ENCODE measurements around the gene AAK1. TPM values are rescaled to one million over a fixed set of nuclear protein-coding genes. Genes with fewer than 3 reads are reported as not detected.
"Not testable (repeated sequence)": the region's sequence is repeated elsewhere in the genome, so short reads cannot be mapped to it uniquely, and the experiment has no call there.

AAK1 gene
- 10 to 100 TPM; 59.5 to 61.5 TPM for total RNA-seq
- long read RNA-seq, transcript AAK1-208 (2 exons, 453 nt), result major isoform, 9 of 24 reads
- long read RNA-seq, partial matches to known transcripts, result 2 of 24 reads
- long read RNA-seq, other reads (novel, unspliced or antisense), result 13 of 24 reads

DNA sequence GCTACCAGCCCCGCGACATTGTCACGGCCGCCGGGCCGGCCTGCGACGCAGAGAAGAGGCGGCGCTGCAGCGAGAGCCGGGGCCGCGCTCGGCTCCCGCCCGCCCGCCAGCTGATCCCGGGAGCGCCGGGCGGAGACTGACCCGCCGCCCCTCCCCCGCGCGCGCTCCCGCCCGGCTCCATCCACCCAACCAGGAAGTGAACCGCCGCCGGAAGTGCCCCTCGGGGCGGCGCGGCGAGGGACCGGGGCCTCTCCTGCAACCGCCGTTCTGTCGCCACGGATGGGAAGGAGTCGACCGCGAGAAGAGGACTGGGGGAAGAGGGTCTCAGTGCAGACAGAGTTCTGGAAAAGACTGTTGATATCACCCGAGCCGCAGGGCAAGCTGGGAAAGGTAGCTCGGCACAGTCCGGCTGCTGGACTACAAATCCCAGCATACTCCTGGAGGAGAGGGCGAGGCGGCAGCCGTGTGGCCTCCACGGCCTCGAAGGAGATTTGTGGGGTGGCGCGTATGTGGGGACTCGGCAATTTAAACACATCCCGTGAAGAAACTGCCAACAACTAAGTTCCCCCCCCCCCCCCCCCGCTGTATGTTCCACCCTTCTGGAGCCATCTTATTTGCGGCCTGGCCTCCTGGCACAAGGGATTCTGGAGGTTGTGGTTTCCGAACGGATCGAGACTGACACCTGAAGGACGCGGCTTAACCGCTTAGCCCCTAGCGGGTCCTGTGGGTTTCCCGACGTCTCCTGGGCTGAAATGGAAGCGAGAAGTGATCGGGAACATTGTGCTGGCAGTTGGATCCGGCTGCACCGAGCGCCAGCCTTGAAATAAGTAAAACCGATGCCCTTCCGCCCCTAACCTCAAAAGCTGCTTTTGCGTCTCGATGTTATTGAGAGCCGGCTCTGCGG is at the start of gene AAK1:
AAK1 (minus strand) TSS at position 138 of the 904 bp plus-strand sequence. CDS start 699 bp downstream, outside the sequence.
- peak; percentile 92 for ATAC-seq
- DNase-seq, result peak; percentile 88 to 92
- intact Hi-C loops (cut with DNase I, micrococcal nuclease), result no loop called here

DNA sequence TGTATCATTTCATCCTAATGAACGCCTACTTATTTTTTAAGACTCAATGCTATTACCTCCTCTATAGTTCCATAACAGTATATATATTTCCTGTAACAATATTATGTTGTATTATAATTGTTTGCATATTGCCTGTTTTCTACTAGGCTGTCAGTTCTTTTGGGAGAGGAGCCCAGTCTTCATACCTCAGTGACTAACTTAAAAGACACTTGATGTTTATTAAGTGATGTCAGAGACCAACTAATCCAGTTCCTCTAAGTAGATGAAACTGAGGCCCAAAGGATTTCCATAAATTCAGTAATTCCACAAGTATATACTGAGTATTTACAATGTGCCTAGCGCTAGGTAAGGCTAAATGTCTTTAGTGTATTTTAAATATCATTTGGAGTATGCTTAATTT is 48.9 kb upstream of the AAK1 start:
- intact Hi-C loops (cut with DNase I, micrococcal nuclease), result no loop called here
- no peak for ATAC-seq
- no peak for DNase-seq

GRCh38 chr2:69689969-69690368 is 46.4 kb upstream of the AAK1 start:
- intact Hi-C loops (cut with DNase I, micrococcal nuclease), result no loop called here
- DNase-seq, result no peak
- no peak for ATAC-seq

DNA sequence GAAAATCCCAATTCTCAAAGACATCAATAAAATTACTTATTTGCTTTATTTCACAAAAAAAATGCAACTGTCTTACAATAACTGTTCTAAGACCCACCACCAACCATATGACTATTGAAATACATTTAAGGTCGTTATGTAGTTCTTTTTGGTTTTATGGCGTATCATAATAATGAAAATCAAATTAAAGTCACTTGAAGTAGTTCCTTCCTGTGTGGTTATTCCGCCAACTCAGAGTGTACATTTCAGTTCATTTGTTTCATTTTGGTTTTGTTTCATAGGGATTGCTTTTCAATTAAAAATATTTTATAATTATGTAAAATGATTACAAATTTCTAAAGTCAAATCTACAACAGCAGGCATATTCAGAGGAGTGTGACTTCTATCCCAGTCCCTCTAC is 45.9 kb upstream of the AAK1 start:
- no peak for ATAC-seq
- intact Hi-C loops (cut with DNase I, micrococcal nuclease), result no loop called here

GRCh38 chr2:69687971-69688611 is 44.6 kb upstream of the AAK1 start:
- intact Hi-C loops (cut with DNase I, micrococcal nuclease), result no loop called here
- ATAC-seq, result no peak
- no peak for DNase-seq

More for the DNA sequence above, 45.9 kb upstream of the AAK1 start:
- DNase-seq, result no peak

DNA sequence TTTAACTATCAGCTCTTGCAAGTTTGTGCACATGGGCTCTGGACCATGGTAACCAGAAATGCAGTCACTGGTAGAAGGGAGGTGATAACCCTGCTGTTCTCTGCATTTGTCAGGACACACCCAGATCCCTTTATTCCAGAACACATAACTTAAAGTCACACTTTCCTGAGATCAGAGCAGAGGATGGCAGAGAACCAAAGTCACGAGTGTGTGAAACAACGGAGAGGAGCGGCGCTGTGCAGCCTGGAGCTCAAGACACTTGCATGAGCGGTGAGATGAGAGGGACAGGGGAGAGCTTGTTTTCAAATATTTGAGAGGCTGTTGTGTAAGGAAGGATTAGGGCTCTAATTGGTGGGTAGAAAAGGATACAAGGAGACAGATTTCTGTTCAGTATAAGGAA is 43.3 kb upstream of the AAK1 start:
- no peak for DNase-seq
- peak; percentile 19 for ATAC-seq
- intact Hi-C loops (cut with DNase I, micrococcal nuclease), result no loop called here

- intact Hi-C loops (cut with DNase I, micrococcal nuclease), result no loop called here
- DNase-seq, result no peak
- peak; percentile 60 for ATAC-seq
These were observed 41.9 kb upstream of the AAK1 start for GRCh38 chr2:69685321-69686048.

DNA sequence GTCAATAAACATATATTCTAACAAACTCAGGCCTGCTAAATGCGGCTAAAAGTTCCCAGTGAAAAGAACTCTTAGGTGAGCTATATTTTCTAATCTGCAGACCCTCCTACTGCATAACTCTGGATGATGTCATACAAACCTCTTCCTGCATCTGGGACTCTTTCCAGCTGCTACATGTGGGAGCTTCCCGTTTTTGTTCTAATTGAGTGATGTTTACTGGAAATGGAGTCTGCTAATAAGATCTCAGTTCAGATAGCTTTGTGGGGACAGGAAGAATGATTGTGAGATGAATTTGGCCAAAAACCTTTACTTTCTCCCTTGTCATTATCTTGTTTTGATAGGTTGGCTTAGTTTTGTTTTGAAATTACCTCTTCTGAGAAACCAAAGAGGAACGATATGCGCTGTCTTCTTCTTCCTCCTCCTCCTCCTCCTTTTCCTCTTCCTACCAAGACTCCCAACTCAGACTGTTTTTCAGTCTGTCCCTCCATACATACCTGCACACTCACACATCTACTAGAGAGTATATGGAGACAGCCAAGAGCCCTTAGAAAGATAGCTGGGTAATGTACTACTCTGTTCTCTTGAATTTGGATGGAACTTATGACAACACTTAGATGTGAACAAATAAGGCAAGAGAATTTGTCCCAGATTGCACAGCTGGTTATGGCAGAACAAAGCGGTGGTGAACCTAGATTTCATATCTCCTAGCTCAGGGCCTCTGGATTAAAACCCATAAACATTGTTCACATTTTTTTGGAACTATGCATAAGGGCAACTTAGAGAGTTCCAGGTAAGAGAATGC is 39.8 kb upstream of the AAK1 start:
- ATAC-seq (no peak), DNase-seq (no peak)
- intact Hi-C loops (cut with DNase I, micrococcal nuclease), result no loop called here

DNA sequence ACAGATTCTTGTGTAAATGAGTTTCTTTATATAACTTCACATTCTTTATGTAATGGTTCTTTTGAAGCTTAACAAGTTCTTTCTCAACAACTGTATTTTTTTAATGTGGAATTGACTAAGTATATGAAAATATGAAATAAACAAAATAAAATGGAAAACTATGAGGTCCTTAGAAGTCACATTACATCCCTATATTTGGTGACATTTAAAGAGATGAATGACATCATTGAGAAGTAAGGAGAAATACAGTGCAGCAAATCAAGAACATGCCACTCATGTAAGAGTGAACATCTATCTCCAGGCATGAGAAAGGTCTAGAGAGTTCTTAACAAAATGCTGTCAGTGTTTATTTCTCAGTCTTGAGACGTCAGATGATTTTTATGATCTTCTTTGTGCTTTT is 39.0 kb upstream of the AAK1 start:
- ATAC-seq, result no peak
- intact Hi-C loops (cut with DNase I, micrococcal nuclease), result no loop called here
- DNase-seq, result no peak

GRCh38 chr2:69680001-69680675 is 36.6 kb upstream of the AAK1 start:
- ATAC-seq (no peak), DNase-seq (no peak)
- intact Hi-C loops (cut with DNase I, micrococcal nuclease), result no loop called here

- no peak for DNase-seq
- ATAC-seq, result no peak
- intact Hi-C loops (cut with DNase I, micrococcal nuclease), result no loop called here
These were observed 34.4 kb upstream of the AAK1 start for GRCh38 chr2:69677914-69678313.

- no peak for DNase-seq
- ATAC-seq, result no peak
- intact Hi-C loops (cut with DNase I, micrococcal nuclease), result no loop called here
These were observed 32.6 kb upstream of the AAK1 start for GRCh38 chr2:69676146-69676545.

DNA sequence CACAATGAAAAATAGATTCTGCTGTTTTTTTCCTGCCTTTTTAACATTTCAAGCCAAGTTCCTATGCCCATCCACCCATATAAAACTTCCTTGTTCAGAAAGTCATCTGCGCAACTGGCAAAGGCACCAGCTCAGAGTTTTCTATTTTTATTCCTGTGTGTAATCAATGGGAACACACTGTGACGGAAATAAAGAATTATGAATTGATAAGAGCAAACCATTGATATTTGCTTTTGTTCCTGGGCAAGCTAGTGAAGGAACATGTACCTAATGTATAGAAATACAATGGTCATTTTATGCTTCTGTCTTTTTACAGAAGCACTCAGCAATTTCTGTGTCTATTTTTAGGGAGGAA is 30.8 kb upstream of the AAK1 start:
- DNase-seq, result no peak
- no peak for ATAC-seq
- intact Hi-C loops (cut with DNase I, micrococcal nuclease), result no loop called here

GRCh38 chr2:69673098-69673497 is 29.6 kb upstream of the AAK1 start:
- ATAC-seq; DNase-seq; intact Hi-C loops (cut with DNase I, micrococcal nuclease): not testable (repeated sequence)

GRCh38 chr2:69669666-69670065 is 26.1 kb upstream of the AAK1 start:
- ATAC-seq (no peak), DNase-seq (no peak)
- intact Hi-C loops (cut with DNase I, micrococcal nuclease), result no loop called here

GRCh38 chr2:69668598-69668997 is 25.1 kb upstream of the AAK1 start:
- no peak for ATAC-seq
- DNase-seq, result no peak
- intact Hi-C loops (cut with DNase I, micrococcal nuclease), result no loop called here

DNA sequence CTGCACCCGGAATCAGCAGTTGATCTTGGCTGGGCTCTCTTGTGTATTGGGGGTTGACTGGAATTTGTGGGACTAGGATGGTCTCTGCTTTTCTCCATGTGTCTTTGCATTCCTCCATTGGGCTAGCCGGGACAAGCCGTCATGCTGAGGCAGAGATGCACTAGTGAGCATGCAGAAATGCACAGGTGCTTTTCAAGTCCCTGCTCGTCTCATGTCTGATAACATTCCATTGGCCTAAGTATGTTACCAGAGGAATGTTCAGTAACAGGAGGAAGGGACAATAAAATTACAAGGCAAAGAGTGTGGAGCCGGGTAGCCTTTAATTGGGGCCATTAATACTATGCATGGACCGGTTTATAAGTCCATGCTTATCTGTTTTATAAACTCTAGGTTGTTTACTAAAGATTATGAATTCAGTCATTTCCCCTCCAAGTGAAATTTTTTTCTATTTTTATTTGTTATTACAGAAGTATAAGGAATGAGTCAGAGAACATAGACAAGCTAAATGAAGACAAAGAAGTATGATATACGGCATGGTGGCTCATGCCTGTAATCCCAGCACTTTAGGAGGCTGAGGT is 24.4 kb upstream of the AAK1 start:
- intact Hi-C loops (cut with DNase I, micrococcal nuclease), result no loop called here
- DNase-seq, result no peak
- ATAC-seq, result peak; percentile 19

DNA sequence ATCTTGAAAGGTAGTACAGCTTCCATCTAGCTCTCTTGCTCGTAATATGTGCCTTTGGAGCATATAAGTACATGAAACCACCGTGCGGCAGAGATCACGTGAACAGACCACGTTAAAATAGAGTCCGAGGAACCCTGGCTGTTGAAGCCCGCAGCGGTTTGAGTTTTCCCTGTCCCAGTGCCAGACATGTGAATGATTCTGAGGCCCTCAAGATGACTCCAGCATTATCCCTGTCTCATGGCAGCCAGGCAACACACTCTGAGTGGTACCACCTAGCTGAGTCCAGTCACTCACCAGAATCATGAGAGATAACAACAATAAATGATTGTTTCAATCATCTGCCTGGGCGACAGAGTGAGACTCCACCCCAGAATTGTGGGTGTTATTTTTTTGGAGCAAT is 21.6 kb upstream of the AAK1 start:
- DNase-seq (no peak), ATAC-seq (no peak)
- intact Hi-C loops (cut with DNase I, micrococcal nuclease), result no loop called here

Data from left colon (tissue), 2 donors.